GM18858 (cell line): ENCODE measurements around the gene HECTD2.

Experiments
- ATAC-seq: cut with Tn5 transposase; IDR thresholded peaks from one replicate; pipeline ENCODE4 v1.9.1; 2021; ENCODE audit not compliant: unreplicated experiment

Gene HECTD2

GRCh38 chr10:91465261-91465660 is 55.1 kb downstream of the HECTD2 start:
- ATAC-seq = no peak

- ATAC-seq = no peak
Observed at GRCh38 chr10:91467114-91467513, 57.0 kb downstream of the HECTD2 start.

GRCh38 chr10:91471602-91472001 is 61.5 kb downstream of the HECTD2 start:
- ATAC-seq = no peak

- ATAC-seq = no peak
Observed at GRCh38 chr10:91472911-91473310, 62.8 kb downstream of the HECTD2 start.

- ATAC-seq = no peak
Observed at GRCh38 chr10:91474009-91474408, 63.9 kb downstream of the HECTD2 start.

GRCh38 chr10:91477236-91477635 is 67.1 kb downstream of the HECTD2 start:
- ATAC-seq = no peak

GRCh38 chr10:91479583-91479982 is 69.4 kb downstream of the HECTD2 start:
- ATAC-seq = no peak

- ATAC-seq = no peak
Observed at GRCh38 chr10:91487911-91488582, 77.9 kb downstream of the HECTD2 start.

- no peak for ATAC-seq
Observed at GRCh38 chr10:91493313-91493712, 83.2 kb downstream of the HECTD2 start.

GRCh38 chr10:91495402-91495801 is 85.3 kb downstream of the HECTD2 start:
- ATAC-seq = no peak

GRCh38 chr10:91496016-91496415 is 85.9 kb downstream of the HECTD2 start:
- ATAC-seq = no peak

- ATAC-seq = no peak
Observed at GRCh38 chr10:91511549-91512330, 101.6 kb downstream of the HECTD2 start.

GRCh38 chr10:91512458-91512857 is 102.3 kb downstream of the HECTD2 start:
- ATAC-seq = no peak

- ATAC-seq = no peak
Observed at GRCh38 chr10:91513598-91514424, 103.7 kb downstream of the HECTD2 start.

- ATAC-seq = no peak
Observed at GRCh38 chr10:91514787-91515186, 104.6 kb downstream of the HECTD2 start.

GRCh38 chr10:91517394-91517793 is 107.2 kb downstream of the HECTD2 start:
- no peak for ATAC-seq

GRCh38 chr10:91519899-91520514 is 109.9 kb downstream of the HECTD2 start:
- no peak for ATAC-seq

GRCh38 chr10:91520661-91521060 is 110.5 kb downstream of the HECTD2 start:
- no peak for ATAC-seq

- no peak for ATAC-seq
Observed at GRCh38 chr10:91521439-91521838, 111.3 kb downstream of the HECTD2 start.

- ATAC-seq = no peak
Observed at GRCh38 chr10:91525896-91526712, 116.0 kb downstream of the HECTD2 start.
